HCT116 (cell line): Measurements from ENCODE around the gene CGNL1.

ENCODE experiments used
- EGR1 ChIP-seq: IDR thresholded peaks from 2 replicates; pipeline ENCODE4 v1.6.1; 2012; ENCODE audit warnings: low read depth
- FOSL1 ChIP-seq: IDR thresholded peaks from 2 replicates; pipeline ENCODE4 v1.6.1; 2012; ENCODE audit warnings: low read depth
- SP1 ChIP-seq: IDR thresholded peaks from 2 replicates; pipeline ENCODE4 v1.6.1; 2012; ENCODE audit warnings: low read depth

DNA sequence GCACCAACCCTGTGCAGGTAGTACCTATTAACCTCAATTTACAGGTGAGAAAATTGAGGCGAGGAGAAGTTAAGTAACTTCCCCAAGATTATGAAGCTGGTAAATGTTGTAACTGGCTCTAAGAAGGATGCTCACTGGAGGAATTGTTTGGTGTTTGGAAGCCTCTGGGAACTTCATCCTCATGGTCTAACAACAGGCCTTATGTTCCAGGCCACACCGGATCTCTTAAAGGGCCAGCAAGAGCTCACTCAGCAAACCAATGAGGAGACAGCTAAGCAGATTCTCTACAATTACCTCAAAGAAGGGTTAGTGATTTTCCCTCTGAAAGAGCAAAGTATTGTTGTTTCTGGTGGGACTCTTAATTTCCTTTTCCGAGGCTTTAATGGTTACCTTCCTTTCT lies 63.9 kb downstream of the CGNL1 start:
- TF ChIP-seq FOSL1 (no peak), EGR1 (no peak), SP1 (no peak)
